ENCODE results near the gene DMBX1. TPM values are rescaled to one million over a fixed set of nuclear protein-coding genes. Genes with fewer than 3 reads are reported as not detected.

DMBX1 gene
- total RNA-seq, 6 donors from 2014 or later, result not detected

DNA sequence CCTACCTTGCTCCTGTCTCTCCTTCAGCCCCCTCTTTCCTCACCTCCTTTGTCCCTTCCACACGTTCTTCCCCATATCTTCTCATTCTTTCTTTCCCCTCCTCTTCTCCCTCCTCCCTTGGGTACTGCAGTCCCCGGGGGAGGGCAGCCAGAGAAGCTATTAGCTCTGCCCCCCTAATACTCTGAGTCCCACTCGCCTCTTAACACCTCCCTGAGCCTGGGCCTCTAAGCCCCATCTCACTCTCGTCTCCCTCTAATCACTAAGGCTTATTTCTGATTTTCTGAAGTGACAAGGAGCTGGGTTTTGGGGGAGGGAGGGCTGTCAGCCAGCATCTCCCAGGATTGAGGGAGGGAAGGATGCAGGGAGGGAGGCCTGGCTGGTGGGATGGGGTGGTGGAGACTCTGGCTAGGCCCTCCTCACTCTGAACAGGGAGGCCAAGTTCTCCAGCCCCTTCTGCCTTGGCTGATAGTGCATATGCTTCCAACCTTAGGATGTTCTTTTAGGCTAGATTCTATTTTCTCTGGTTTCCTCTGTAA, 25.6 kb upstream of the DMBX1 start:
- TF ChIP-seq, protein P1, sequence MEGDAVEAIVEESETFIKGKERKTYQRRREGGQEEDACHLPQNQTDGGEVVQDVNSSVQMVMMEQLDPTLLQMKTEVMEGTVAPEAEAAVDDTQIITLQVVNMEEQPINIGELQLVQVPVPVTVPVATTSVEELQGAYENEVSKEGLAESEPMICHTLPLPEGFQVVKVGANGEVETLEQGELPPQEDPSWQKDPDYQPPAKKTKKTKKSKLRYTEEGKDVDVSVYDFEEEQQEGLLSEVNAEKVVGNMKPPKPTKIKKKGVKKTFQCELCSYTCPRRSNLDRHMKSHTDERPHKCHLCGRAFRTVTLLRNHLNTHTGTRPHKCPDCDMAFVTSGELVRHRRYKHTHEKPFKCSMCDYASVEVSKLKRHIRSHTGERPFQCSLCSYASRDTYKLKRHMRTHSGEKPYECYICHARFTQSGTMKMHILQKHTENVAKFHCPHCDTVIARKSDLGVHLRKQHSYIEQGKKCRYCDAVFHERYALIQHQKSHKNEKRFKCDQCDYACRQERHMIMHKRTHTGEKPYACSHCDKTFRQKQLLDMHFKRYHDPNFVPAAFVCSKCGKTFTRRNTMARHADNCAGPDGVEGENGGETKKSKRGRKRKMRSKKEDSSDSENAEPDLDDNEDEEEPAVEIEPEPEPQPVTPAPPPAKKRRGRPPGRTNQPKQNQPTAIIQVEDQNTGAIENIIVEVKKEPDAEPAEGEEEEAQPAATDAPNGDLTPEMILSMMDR (IDR thresholded peaks at IDR 0.05), result no peak
- TF ChIP-seq POLR2AphosphoS5 (IDR thresholded peaks at IDR 0.05) (no peak), EP300 (IDR thresholded peaks at IDR 0.05) (no peak), POLR2A (IDR thresholded peaks at IDR 0.05) (no peak)
- H3K27me3 ChIP-seq, result peaks cover 0 to 15% (median 7%) of the 10 kb centered on the region in 4 donors
- no peak for ATAC-seq (ENCODE audit: low FRiP score in 2 of 2)
- H3K36me3 ChIP-seq, result no peaks in the 10 kb centered on the region
- H3K4me3 ChIP-seq, result no peak overlapping the region
- no peaks in the 10 kb centered on the region for H3K9me3 ChIP-seq
- DNase-seq, result no peak
- WGBS, 2 donors, result 59 to 74% methylated on average over 4 of the region's 4 CpGs
- peaks cover 8 to 14% (median 12%) of the 10 kb centered on the region in 4 donors for H3K4me1 ChIP-seq
- no peak overlapping the region for H3K27ac ChIP-seq

DNA sequence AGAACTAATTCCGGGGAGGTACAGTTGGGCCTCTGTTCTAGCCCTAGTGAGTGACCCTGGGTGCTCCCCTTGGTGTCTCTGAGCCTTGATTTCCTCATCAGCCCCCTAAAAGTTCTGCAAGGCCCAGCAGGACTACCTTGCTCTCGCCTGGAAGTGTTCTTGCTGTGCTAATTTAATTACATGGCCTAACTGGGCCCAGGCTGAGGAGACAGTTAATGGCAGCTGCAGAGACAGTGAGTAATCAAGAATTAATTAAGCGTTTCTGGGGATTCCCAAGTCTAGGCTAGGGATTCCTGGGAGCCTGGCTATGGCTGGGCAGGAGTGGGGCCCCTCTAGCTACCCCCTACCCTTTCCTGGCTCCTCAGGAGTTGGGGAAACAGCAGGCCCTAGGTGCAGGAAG, 24.7 kb upstream of the DMBX1 start:
- no peak overlapping the region for H3K4me3 ChIP-seq
- ATAC-seq (ENCODE audit: low FRiP score in 2 of 2) (no peak), DNase-seq (no peak)
- peaks cover 8 to 14% (median 12%) of the 10 kb centered on the region in 4 donors for H3K4me1 ChIP-seq
- TF ChIP-seq POLR2A (IDR thresholded peaks at IDR 0.05) (no peak), EP300 (IDR thresholded peaks at IDR 0.05) (no peak), POLR2AphosphoS5 (IDR thresholded peaks at IDR 0.05) (no peak)
- TF ChIP-seq, protein P1 (IDR thresholded peaks at IDR 0.05), result no peak
- H3K27ac ChIP-seq, result no peak overlapping the region
- 81 to 88% methylated on average over 2 to 3 of the region's 3 CpGs for WGBS, 2 donors
- H3K9me3 ChIP-seq, result no peaks in the 10 kb centered on the region
- peaks cover 0 to 15% (median 7%) of the 10 kb centered on the region in 4 donors for H3K27me3 ChIP-seq
- no peaks in the 10 kb centered on the region for H3K36me3 ChIP-seq

- ATAC-seq (ENCODE audit: low FRiP score in 2 of 2), result no peak
- Histone ChIP-seq H3K4me3 (peak overlapping the region; percentile 48 to 67 (median 62)), H3K36me3 (no peaks in the 10 kb centered on the region), H3K27me3 (peaks cover 0 to 15% (median 7%) of the 10 kb centered on the region in 4 donors), H3K27ac (no peak overlapping the region), H3K4me1 (peaks cover 8 to 14% (median 12%) of the 10 kb centered on the region in 4 donors), H3K9me3 (no peaks in the 10 kb centered on the region)
- WGBS, 2 donors, result 25 to 65% methylated on average over 9 to 20 of the region's 20 CpGs
- TF ChIP-seq POLR2AphosphoS5 (IDR thresholded peaks at IDR 0.05) (no peak), EP300 (IDR thresholded peaks at IDR 0.05) (no peak), POLR2A (IDR thresholded peaks at IDR 0.05) (no peak)
- TF ChIP-seq, protein P1 (IDR thresholded peaks at IDR 0.05), result no peak
- no peak for DNase-seq
Observed at GRCh38 chr1:46465981-46466476, 23.6 kb upstream of the DMBX1 start.

DNA sequence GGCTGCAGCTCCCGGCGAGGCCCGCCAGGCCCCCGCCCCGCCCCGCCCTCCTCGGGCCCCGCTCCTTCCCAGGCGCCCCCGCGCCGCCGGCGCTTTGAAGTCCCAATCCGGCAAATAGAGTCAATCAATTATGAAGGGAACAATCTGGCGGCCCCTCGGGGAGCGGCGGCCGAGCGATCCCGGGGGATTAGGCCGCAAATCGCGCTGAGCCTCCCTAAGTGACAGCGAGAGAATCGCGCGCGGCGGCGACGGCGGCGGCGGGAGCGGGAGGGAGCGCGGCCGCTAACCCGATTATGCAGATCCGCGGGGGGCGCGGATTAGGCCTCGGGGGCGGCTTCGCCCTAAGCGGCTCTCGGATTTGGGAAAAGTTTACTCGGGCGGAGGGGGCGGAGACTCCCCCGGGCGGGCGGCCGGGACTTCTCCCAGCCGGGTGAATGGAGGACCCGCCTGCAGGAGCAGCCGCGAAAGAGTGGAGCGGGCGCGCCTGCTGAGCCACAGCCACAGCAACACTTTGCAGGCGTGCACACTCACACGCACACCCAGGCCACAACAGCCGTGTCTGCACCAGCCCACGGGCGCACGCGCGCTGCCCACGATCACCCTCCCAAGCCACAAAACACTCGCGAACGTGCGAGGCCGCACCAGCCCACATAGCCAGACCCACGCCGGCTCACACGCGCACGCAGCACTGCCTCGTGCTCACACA, 23.0 kb upstream of the DMBX1 start:
- H3K9me3 ChIP-seq, result no peaks in the 10 kb centered on the region
- 5% methylated on average over 35 to 80 of the region's 84 CpGs for WGBS, 2 donors
- H3K27ac ChIP-seq, result no peak overlapping the region
- TF ChIP-seq, protein P1 (IDR thresholded peaks at IDR 0.05), result no peak
- no peak for TF ChIP-seq POLR2AphosphoS5 (IDR thresholded peaks at IDR 0.05)
- no peak for TF ChIP-seq EP300 (IDR thresholded peaks at IDR 0.05)
- TF ChIP-seq POLR2A (IDR thresholded peaks at IDR 0.05), result no peak
- no peaks in the 10 kb centered on the region for H3K36me3 ChIP-seq
- H3K4me1 ChIP-seq, result peaks cover 8 to 14% (median 12%) of the 10 kb centered on the region in 4 donors
- peak overlapping the region; percentile 48 to 67 (median 62) for H3K4me3 ChIP-seq
- DNase-seq (peak in 1 of 2 donors; percentile 90), ATAC-seq (ENCODE audit: low FRiP score in 2 of 2) (peak; percentile 27 to 64)
- H3K27me3 ChIP-seq, result peaks cover 0 to 15% (median 7%) of the 10 kb centered on the region in 4 donors
